Stimulated activated effector memory CD8-positive, alpha-beta T cell treated with anti-CD3 and anti-CD28 coated beads, Interleukin-12 subunit alpha, Interleukin-12 subunit beta, amount 100 ng/mL, for 72 hours (primary cell): ENCODE measurements around the gene ELAVL2.

Experiments used
- ATAC-seq: fragments of 150-1000 bp; cut with Tn5 transposase; 2 replicates; pipeline ENCODE4 v1.10.0; 2021
- DNase-seq, 2 donors: peaks; one replicate each; pipeline ENCODE4 v3.0.0; 2021 to 2022; ENCODE audit warnings: low spot score in 2 of 2
- H3K27ac Mint-ChIP-seq: one replicate; pipeline ENCODE4 v1.8.0; 2022; ENCODE audit warnings: mild to moderate bottlenecking, mixed read lengths
- H3K36me3 Mint-ChIP-seq: one replicate; pipeline ENCODE4 v1.8.0; 2022; ENCODE audit warnings: mild to moderate bottlenecking, mixed read lengths
- H3K4me1 Mint-ChIP-seq: one replicate; pipeline ENCODE4 v1.8.0; 2022; ENCODE audit warnings: mixed read lengths
- H3K4me3 Mint-ChIP-seq: one replicate; pipeline ENCODE4 v1.8.0; 2022; ENCODE audit warnings: mild to moderate bottlenecking, mixed read lengths
- H3K9me3 Mint-ChIP-seq: one replicate; pipeline ENCODE4 v1.8.0; 2022; ENCODE audit warnings: mixed read lengths

ELAVL2 gene

DNA sequence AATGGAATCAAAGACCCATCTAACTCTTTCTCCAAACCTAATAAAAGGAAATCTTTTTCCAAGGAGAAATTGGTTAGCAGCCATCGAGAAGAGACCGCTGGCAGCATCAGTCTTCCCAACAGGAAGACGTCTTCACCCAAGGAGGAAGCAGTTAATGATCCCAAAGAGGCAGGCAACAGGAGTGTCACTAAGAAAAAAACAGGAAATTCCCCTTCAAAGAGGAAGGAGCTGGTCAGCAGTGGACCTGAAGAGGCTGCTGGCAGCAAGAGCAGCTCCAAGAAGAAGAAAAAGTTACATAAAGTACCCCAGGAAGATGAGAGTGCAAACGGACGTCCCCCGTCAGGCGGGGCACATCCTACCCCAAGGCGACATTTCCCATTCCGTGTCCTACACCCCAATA is 143.7 kb downstream of the ELAVL2 start:
- DNase-seq = no peak
- Mint-ChIP-seq H3K36me3 (no peaks in the 10 kb centered on the region), H3K27ac (no peak overlapping the region), H3K4me1 (no peaks in the 10 kb centered on the region), H3K9me3 (peaks cover 9% of the 10 kb centered on the region), H3K4me3 (no peak overlapping the region)
- ATAC-seq = no peak

DNA sequence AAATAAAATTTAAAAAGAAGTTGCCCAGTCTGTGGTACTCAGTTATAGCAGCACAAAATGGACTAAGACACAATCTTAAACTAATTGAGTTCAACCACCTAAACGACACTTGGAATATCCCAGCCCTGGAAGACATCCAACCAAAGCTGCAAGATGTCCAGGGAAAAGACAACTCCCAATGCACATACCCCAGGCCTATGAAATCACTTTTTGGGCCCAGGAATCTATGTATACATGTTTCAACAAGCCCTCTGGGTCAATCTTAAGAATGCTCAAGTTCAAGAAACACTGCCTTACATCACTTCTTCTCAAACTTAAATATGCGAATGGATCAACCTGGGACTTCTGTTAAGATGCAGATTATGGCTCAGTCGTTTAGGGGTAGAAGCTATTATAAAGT is 148.6 kb downstream of the ELAVL2 start:
- H3K4me3 Mint-ChIP-seq = no peak overlapping the region
- ATAC-seq (no peak), DNase-seq (no peak)
- peaks cover 14% of the 10 kb centered on the region for H3K9me3 Mint-ChIP-seq
- no peak overlapping the region for H3K27ac Mint-ChIP-seq
- H3K36me3 Mint-ChIP-seq = no peaks in the 10 kb centered on the region
- no peaks in the 10 kb centered on the region for H3K4me1 Mint-ChIP-seq

DNA sequence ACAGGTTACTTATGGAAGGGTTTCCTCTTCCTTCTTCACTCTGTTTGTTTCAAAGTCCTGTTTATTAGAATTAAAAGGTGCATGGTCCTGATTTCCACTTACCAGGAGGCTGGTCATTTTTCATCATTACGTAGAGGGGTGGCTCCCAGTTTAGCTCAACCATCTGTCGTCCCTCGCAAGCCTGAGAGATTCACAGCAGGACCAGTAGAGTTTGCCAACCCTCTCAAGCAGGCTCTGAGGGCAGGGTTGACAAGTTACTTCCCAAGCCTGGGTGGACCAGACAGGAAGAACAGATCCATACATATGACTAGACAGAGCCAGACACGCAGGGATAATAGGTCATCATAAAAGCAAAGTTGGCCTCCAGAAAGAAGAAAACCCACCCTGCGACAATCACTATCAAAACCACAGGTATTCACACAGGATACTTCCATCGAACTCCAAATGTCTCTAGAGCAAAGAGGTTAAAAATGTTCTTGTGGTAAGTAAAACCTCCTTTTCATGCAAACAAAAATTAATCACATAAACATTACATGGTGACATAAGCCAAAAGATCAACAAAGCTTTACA is 151.9 kb downstream of the ELAVL2 start:
- no peaks in the 10 kb centered on the region for H3K4me1 Mint-ChIP-seq
- no peak for ATAC-seq
- H3K4me3 Mint-ChIP-seq = no peak overlapping the region
- no peak for DNase-seq
- peaks cover 8% of the 10 kb centered on the region for H3K9me3 Mint-ChIP-seq
- no peaks in the 10 kb centered on the region for H3K36me3 Mint-ChIP-seq
- H3K27ac Mint-ChIP-seq = no peak overlapping the region

- DNase-seq (no peak), ATAC-seq (no peak)
- H3K27ac Mint-ChIP-seq = no peak overlapping the region
- no peaks in the 10 kb centered on the region for H3K36me3 Mint-ChIP-seq
- no peaks in the 10 kb centered on the region for H3K4me1 Mint-ChIP-seq
- peaks cover 21% of the 10 kb centered on the region for H3K9me3 Mint-ChIP-seq
- no peak overlapping the region for H3K4me3 Mint-ChIP-seq
Observed at GRCh38 chr9:23672151-23672550, 153.9 kb downstream of the ELAVL2 start.

GRCh38 chr9:23669776-23670175 is 156.3 kb downstream of the ELAVL2 start:
- H3K4me3 Mint-ChIP-seq = no peak overlapping the region
- no peaks in the 10 kb centered on the region for H3K4me1 Mint-ChIP-seq
- no peak overlapping the region for H3K27ac Mint-ChIP-seq
- H3K36me3 Mint-ChIP-seq = no peaks in the 10 kb centered on the region
- H3K9me3 Mint-ChIP-seq = peaks cover 13% of the 10 kb centered on the region
- ATAC-seq (no peak), DNase-seq (no peak)

- Mint-ChIP-seq H3K4me3 (no peak overlapping the region), H3K9me3 (peaks cover 18% of the 10 kb centered on the region), H3K27ac (no peak overlapping the region), H3K4me1 (no peaks in the 10 kb centered on the region), H3K36me3 (no peaks in the 10 kb centered on the region)
- DNase-seq (no peak), ATAC-seq (no peak)
Observed at GRCh38 chr9:23665635-23666034, 160.4 kb downstream of the ELAVL2 start.

GRCh38 chr9:23665051-23665450 is 161.0 kb downstream of the ELAVL2 start:
- no peak for ATAC-seq
- Mint-ChIP-seq H3K27ac (no peak overlapping the region), H3K4me1 (no peaks in the 10 kb centered on the region), H3K9me3 (peaks cover 21% of the 10 kb centered on the region), H3K36me3 (no peaks in the 10 kb centered on the region), H3K4me3 (no peak overlapping the region)
- DNase-seq = no peak

DNA sequence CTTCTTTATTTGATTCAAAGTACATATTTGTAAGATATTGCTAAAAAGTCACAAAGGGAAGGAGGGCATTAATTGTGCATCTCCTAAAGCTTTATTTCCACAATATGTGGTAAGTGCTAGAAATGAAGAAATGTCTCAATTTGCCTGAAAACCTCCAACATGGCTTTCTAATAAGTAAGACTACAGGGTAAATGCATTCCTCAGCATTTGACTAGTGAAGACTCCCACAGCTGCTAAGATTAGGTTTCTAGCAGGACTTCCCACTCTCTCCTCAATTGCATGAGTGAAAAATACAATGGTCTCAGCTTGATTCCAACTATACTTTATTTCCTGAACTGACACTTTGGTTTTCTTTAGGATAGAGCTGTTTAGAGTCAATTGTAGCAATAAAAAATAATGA is 162.1 kb downstream of the ELAVL2 start:
- H3K27ac Mint-ChIP-seq = no peak overlapping the region
- no peak overlapping the region for H3K4me3 Mint-ChIP-seq
- ATAC-seq (no peak), DNase-seq (no peak)
- no peaks in the 10 kb centered on the region for H3K36me3 Mint-ChIP-seq
- H3K4me1 Mint-ChIP-seq = no peaks in the 10 kb centered on the region
- peaks cover 21% of the 10 kb centered on the region for H3K9me3 Mint-ChIP-seq

GRCh38 chr9:23663536-23663935 is 162.5 kb downstream of the ELAVL2 start:
- DNase-seq (no peak), ATAC-seq (no peak)
- no peak overlapping the region for H3K4me3 Mint-ChIP-seq
- H3K27ac Mint-ChIP-seq = no peak overlapping the region
- no peaks in the 10 kb centered on the region for H3K36me3 Mint-ChIP-seq
- peaks cover 17% of the 10 kb centered on the region for H3K9me3 Mint-ChIP-seq
- H3K4me1 Mint-ChIP-seq = no peaks in the 10 kb centered on the region

GRCh38 chr9:23663125-23663524 is 162.9 kb downstream of the ELAVL2 start:
- H3K9me3 Mint-ChIP-seq = peaks cover 15% of the 10 kb centered on the region
- ATAC-seq (no peak), DNase-seq (no peak)
- H3K36me3 Mint-ChIP-seq = no peaks in the 10 kb centered on the region
- no peak overlapping the region for H3K27ac Mint-ChIP-seq
- no peak overlapping the region for H3K4me3 Mint-ChIP-seq
- no peaks in the 10 kb centered on the region for H3K4me1 Mint-ChIP-seq

- Mint-ChIP-seq H3K4me1 (no peaks in the 10 kb centered on the region), H3K4me3 (no peak overlapping the region), H3K27ac (no peak overlapping the region), H3K36me3 (no peaks in the 10 kb centered on the region), H3K9me3 (peaks cover 9% of the 10 kb centered on the region)
- ATAC-seq (peak; percentile 55), DNase-seq (no peak)
Observed at GRCh38 chr9:23662320-23662719, 163.7 kb downstream of the ELAVL2 start.

DNA sequence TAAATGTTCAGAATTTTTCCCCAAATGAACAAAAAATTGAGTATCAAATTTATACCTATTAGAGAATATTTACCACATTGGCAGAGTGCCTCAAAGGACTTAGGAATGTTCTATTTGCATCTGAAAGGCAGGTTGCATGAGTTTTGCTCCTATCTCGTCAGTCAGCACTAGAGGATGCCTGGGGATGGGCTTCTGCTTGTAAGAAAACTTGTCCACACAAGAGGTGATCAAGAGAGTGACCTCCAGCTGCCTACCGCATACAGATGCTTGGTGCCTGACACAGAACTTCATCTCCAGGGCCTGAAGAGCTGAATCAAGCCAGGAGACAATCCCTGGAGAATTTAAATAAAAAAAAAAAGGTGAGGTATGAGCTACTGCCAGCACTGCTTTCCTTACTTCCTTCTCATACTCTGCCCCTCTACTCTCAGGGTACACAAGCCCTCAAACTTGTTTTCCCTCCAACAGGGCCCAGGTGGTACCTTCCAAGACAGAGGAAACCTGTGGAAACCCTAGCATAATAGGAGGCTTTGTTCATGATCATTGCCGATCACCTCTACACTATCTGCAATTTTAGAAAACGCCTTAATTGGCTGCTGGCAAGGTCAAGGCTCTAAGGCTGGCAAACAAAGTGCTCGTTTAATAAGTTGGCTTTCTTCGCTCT is 166.6 kb downstream of the ELAVL2 start:
- H3K9me3 Mint-ChIP-seq = peaks cover 12% of the 10 kb centered on the region
- no peak for DNase-seq
- no peaks in the 10 kb centered on the region for H3K36me3 Mint-ChIP-seq
- H3K4me1 Mint-ChIP-seq = no peaks in the 10 kb centered on the region
- no peak for ATAC-seq
- H3K4me3 Mint-ChIP-seq = no peak overlapping the region
- H3K27ac Mint-ChIP-seq = no peak overlapping the region

DNA sequence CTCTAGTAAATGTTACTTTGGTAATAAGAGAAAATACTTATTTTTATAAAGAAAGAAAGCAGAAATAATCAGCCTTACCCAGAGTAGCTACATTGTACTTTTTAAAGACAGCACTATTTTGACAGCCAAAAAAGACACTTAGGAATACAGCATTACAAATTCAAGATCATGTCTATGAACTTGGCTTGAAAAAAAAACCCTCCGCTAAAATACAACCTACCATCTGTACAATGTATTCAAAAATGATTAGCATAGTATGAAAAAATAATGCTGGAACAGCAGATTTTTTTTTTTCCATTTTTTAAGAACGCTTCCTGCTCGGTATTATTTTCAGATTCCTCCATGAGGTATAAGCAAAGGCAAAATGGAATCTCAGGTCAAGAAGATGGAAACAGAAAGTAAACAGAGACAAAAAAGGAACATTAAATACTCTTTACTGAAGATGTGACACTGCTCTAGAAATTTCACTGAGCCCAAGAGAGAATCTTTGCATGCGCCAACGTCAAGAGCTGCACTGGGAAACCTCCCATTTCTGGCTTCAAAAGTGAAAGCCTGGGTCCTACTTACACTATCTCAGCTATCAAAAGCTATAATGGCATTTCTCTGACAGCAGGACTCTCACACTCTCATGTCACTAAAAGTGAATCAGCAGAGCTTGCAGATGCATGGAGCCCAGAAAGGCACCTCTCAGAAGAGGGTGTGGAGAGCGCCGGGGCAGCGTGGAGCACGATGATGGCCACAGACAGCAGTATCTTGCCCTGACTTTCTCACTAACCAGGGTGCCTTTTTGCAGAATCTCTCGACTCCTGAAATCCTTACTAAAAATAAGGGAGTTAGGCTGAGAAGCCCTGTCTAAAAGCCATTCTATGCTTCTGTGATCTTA is 167.4 kb downstream of the ELAVL2 start:
- Mint-ChIP-seq H3K4me3 (no peak overlapping the region), H3K27ac (no peak overlapping the region), H3K4me1 (no peaks in the 10 kb centered on the region), H3K9me3 (peaks cover 15% of the 10 kb centered on the region), H3K36me3 (no peaks in the 10 kb centered on the region)
- ATAC-seq (no peak), DNase-seq (no peak)

DNA sequence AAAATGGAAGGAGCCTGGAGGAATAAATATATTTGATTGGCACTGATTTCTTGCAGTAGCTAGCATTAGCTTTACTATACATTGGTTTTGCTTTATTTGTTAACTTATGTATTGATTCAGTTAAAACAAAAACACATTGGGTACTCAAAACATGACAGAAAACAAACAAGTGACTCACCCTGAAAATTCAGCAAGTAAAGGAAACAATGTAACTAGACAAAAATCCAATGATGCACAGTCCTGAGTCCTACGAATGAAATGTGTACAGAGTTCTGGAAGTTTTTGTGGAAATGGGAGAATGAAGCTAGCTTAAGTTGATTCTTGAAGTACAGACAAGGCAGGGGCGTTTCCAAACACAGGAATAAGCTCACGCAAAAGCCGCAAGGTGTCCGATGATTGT is 175.0 kb downstream of the ELAVL2 start:
- H3K27ac Mint-ChIP-seq = no peak overlapping the region
- H3K4me3 Mint-ChIP-seq = no peak overlapping the region
- H3K36me3 Mint-ChIP-seq = no peaks in the 10 kb centered on the region
- H3K4me1 Mint-ChIP-seq = no peaks in the 10 kb centered on the region
- DNase-seq (no peak), ATAC-seq (no peak)
- peaks cover 6% of the 10 kb centered on the region for H3K9me3 Mint-ChIP-seq

- H3K9me3 Mint-ChIP-seq = peaks cover 2% of the 10 kb centered on the region
- H3K4me3 Mint-ChIP-seq = no peak overlapping the region
- H3K27ac Mint-ChIP-seq = no peak overlapping the region
- H3K4me1 Mint-ChIP-seq = no peaks in the 10 kb centered on the region
- DNase-seq = no peak
- no peaks in the 10 kb centered on the region for H3K36me3 Mint-ChIP-seq
- no peak for ATAC-seq
Observed at GRCh38 chr9:23648651-23649050, 177.4 kb downstream of the ELAVL2 start.

GRCh38 chr9:23644896-23645295 is 181.1 kb downstream of the ELAVL2 start:
- DNase-seq (no peak), ATAC-seq (no peak)
- no peaks in the 10 kb centered on the region for H3K36me3 Mint-ChIP-seq
- no peak overlapping the region for H3K4me3 Mint-ChIP-seq
- H3K9me3 Mint-ChIP-seq = peaks cover 2% of the 10 kb centered on the region
- H3K4me1 Mint-ChIP-seq = no peaks in the 10 kb centered on the region
- no peak overlapping the region for H3K27ac Mint-ChIP-seq
